Neural cell (in vitro differentiated cells): ENCODE measurements around the gene ISLR2. TPM values are rescaled to one million over a fixed set of nuclear protein-coding genes. Genes with fewer than 3 reads are reported as not detected.

Experiments used
- H2AFZ ChIP-seq: fragments of 200-600, 300-800 bp; sonication (generic), shearing (Covaris generic); 2 replicates; pipeline ENCODE4 v1.6.0; 2014; ENCODE audit warnings: low read depth, mild to moderate bottlenecking, antibody characterized with exemption, low read length, moderate library complexity
- H3F3A ChIP-seq: fragments of 200-600 bp; shearing (Covaris generic); 2 replicates; pipeline ENCODE4 v1.6.1; 2016; ENCODE audit warnings: mild to moderate bottlenecking, moderate library complexity, mixed read lengths, antibody characterized with exemption, low read length; ENCODE audit not compliant: insufficient read depth, poor library complexity, severe bottlenecking
- H3K27ac ChIP-seq: fragments of 200-600, 300-800 bp; sonication (generic), shearing (Covaris generic); 2 replicates; pipeline ENCODE4 v1.5.1; 2014; ENCODE audit warnings: mild to moderate bottlenecking, low read length, moderate library complexity
- H3K27me3 ChIP-seq: fragments of 300-800, 200-600 bp; sonication (generic), shearing (Covaris generic); 2 replicates; pipeline ENCODE4 v1.6.0; 2014; ENCODE audit warnings: mild to moderate bottlenecking, low read depth, low read length, moderate library complexity; ENCODE audit not compliant: insufficient read depth
- H3K36me3 ChIP-seq: fragments of 300-800, 200-600 bp; sonication (generic), shearing (Covaris generic); 2 replicates; pipeline ENCODE4 v1.5.1; 2014; ENCODE audit warnings: mild to moderate bottlenecking, antibody characterized with exemption, low read length, moderate library complexity; ENCODE audit not compliant: insufficient read depth
- H3K4me2 ChIP-seq: fragments of 300-800, 200-600 bp; sonication (generic), shearing (Covaris generic); 2 replicates; pipeline ENCODE4 v1.6.0; 2014; ENCODE audit warnings: mild to moderate bottlenecking, low read length
- H3K4me3 ChIP-seq: fragments of 300-800, 200-600 bp; sonication (generic), shearing (Covaris generic); 2 replicates; pipeline ENCODE4 v1.5.1; 2014; ENCODE audit warnings: mild to moderate bottlenecking, low read length, moderate library complexity
- H3K79me2 ChIP-seq: fragments of 200-600 bp; shearing (Covaris generic); replicated peaks from 2 replicates; pipeline ENCODE4 v1.6.0; 2014; ENCODE audit warnings: mild to moderate bottlenecking, low read length, moderate library complexity; ENCODE audit not compliant: insufficient read depth
- H3K9ac ChIP-seq: fragments of 300-800, 200-600 bp; sonication (generic), shearing (Covaris generic); 2 replicates; pipeline ENCODE4 v1.6.1; 2016; ENCODE audit warnings: mild to moderate bottlenecking, low read length, mixed read lengths
- H3K9me2 ChIP-seq: fragments of 200-600 bp; shearing (Covaris generic); 2 replicates; pipeline ENCODE4 v1.6.1; 2016; ENCODE audit warnings: mild to moderate bottlenecking, low read length, mixed read lengths; ENCODE audit not compliant: insufficient read depth
- H3K9me3 ChIP-seq: fragments of 200-600, 300-800 bp; sonication (generic), shearing (Covaris generic); 2 replicates; pipeline ENCODE4 v1.6.1; 2016; ENCODE audit warnings: mild to moderate bottlenecking, mixed run types, low read length, moderate library complexity, mixed read lengths
- H4K20me1 ChIP-seq: fragments of 200-600 bp; shearing (Covaris generic); 2 replicates; pipeline ENCODE4 v1.6.1; 2016; ENCODE audit warnings: mild to moderate bottlenecking, mixed run types; ENCODE audit not compliant: insufficient read depth
- CTCF ChIP-seq: fragments of 450-650 bp; IDR thresholded peaks from 2 replicates; pipeline ENCODE4 v1.5.1; 2014; ENCODE audit warnings: antibody characterized with exemption, mild to moderate bottlenecking, moderate library complexity; ENCODE audit not compliant: poor library complexity, severe bottlenecking
- EP300 ChIP-seq: fragments of 450-650 bp; conservative IDR thresholded peaks from 2 replicates; pipeline ENCODE4 v1.6.1; 2014; ENCODE audit warnings: antibody characterized with exemption, mild to moderate bottlenecking, moderate library complexity; ENCODE audit not compliant: poor library complexity, severe bottlenecking
- EZH2 ChIP-seq: fragments of 200-600, 300-800 bp; shearing (Covaris generic), sonication (generic); IDR thresholded peaks from 2 replicates; pipeline ENCODE4 v1.6.1; 2014; ENCODE audit warnings: antibody characterized with exemption, low read length, borderline replicate concordance, mild to moderate bottlenecking; ENCODE audit not compliant: insufficient read depth, poor library complexity, severe bottlenecking
- MXI1 ChIP-seq: fragments of 450-650 bp; conservative IDR thresholded peaks from 2 replicates; pipeline ENCODE4 v1.6.1; 2014; ENCODE audit warnings: antibody characterized with exemption, mild to moderate bottlenecking; ENCODE audit not compliant: poor library complexity, severe bottlenecking
- POLR2AphosphoS5 ChIP-seq: IDR thresholded peaks from 2 replicates; pipeline ENCODE4 v1.6.1; 2012
- RAD21 ChIP-seq: fragments of 450-650 bp; conservative IDR thresholded peaks from 2 replicates; pipeline ENCODE4 v1.6.1; 2014; ENCODE audit warnings: antibody characterized with exemption, mild to moderate bottlenecking, moderate library complexity
- REST ChIP-seq: IDR thresholded peaks from 2 replicates; pipeline ENCODE4 v1.6.1; 2012; ENCODE audit warnings: borderline replicate concordance
- SMC3 ChIP-seq: fragments of 450-650 bp; conservative IDR thresholded peaks from 2 replicates; pipeline ENCODE4 v1.6.1; 2014; ENCODE audit warnings: antibody characterized with exemption, mild to moderate bottlenecking, moderate library complexity; ENCODE audit not compliant: poor library complexity
- TAF1 ChIP-seq: IDR thresholded peaks from 2 replicates; pipeline ENCODE4 v1.6.1; 2012; ENCODE audit warnings: low read depth
- polyA plus RNA-seq: library from polyadenylated mRNA; depleted of rRNA; stranded (reverse); fragments of >200 nt; gene quantifications from 2 replicates; pipeline ENCODE4 v1.2.3, GENCODE V29; 2014

ISLR2 gene
- polyA plus RNA-seq, 1 donor from 2014 or later: 301 TPM

DNA sequence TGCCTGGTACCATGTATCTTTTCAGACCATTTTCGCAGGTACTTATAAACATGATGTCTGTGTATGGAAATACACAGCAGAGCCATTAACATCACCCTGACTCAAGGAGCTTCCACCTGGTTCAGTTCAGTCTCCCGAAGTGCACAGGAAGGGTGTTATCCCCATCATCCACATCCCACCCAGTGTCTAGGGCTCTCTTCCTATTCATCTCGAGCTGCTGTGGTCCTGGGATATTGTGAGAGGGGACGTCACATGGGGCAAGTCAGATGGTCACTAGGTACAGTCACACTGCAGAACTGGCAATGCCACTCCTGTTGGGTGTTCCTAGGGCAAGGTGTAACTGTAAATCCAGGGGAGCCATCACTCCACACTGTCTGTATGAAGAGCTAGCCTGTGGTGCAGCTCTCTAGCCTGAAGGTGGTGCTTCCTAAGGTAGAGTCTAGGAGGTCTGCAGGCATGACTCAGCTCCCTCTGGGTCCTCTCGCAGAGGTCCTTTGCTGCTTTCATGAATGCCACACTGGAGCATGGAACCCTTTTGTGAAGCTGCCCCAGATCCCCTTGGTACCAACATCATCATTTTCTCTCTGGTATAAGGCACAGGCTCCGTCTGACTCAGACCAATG lies 13.9 kb downstream of the ISLR2 start:
- no peak overlapping the region for H3K27ac ChIP-seq
- no peaks in the 10 kb centered on the region for H3K36me3 ChIP-seq
- H4K20me1 ChIP-seq: no peaks in the 10 kb centered on the region
- H3K79me2 ChIP-seq: peaks cover 4% of the 10 kb centered on the region
- no peak overlapping the region for H3K4me2 ChIP-seq
- no peaks in the 10 kb centered on the region for H3F3A ChIP-seq
- no peaks in the 10 kb centered on the region for H3K27me3 ChIP-seq
- H3K9me3 ChIP-seq: no peaks in the 10 kb centered on the region
- no peak overlapping the region for H2AFZ ChIP-seq
- H3K9ac ChIP-seq: no peak overlapping the region
- TF ChIP-seq MXI1 (no peak), REST (no peak), SMC3 (no peak), CTCF (no peak), RAD21 (no peak), POLR2AphosphoS5 (no peak), TAF1 (no peak), EZH2 (no peak), EP300 (no peak)
- H3K4me3 ChIP-seq: no peak overlapping the region
- no peaks in the 10 kb centered on the region for H3K9me2 ChIP-seq

DNA sequence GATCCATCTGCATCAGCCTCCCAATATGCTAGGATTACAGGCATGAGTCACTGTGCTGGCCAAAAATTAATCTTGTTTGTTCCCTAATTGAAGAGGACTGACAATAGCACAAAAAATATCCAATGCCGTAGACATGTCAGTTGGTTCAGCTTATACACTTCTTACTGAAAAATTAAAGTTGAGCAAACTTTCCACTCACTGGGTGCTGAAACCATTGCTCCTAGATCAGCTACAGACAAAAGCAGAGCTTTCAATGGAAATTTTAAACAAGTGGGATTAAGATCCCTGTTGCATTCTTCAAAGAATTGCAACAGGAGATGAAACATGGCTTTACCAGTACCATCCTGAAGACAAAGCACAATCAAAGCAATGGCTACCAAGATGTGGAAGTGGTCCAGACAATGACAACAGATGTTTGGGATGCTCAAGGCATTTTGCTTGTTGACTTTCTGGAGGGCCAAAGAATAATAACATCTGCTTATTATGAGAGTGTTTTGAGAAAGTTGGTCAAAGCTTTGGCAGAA lies 16.0 kb downstream of the ISLR2 start:
- Histone ChIP-seq H3K36me3 (no peaks in the 10 kb centered on the region), H3K79me2 (no peaks in the 10 kb centered on the region)

More for the DNA sequence above, 16.0 kb downstream of the ISLR2 start:
- H3K27me3 ChIP-seq: no peaks in the 10 kb centered on the region
- no peak overlapping the region for H3K4me3 ChIP-seq
- no peak overlapping the region for H3K27ac ChIP-seq
- no peaks in the 10 kb centered on the region for H4K20me1 ChIP-seq
- no peaks in the 10 kb centered on the region for H3K9me2 ChIP-seq
- H3F3A ChIP-seq: no peaks in the 10 kb centered on the region
- H3K4me2 ChIP-seq: no peak overlapping the region
- H3K9me3 ChIP-seq: no peaks in the 10 kb centered on the region
- no peak overlapping the region for H3K9ac ChIP-seq
- no peak overlapping the region for H2AFZ ChIP-seq
- no peak for TF ChIP-seq REST
- TF ChIP-seq EP300: no peak
- TF ChIP-seq POLR2AphosphoS5: no peak
- TF ChIP-seq SMC3: no peak
